ENCODE measurements around the gene ATP4A. TPM values are rescaled to one million over a fixed set of nuclear protein-coding genes. Genes with fewer than 3 reads are reported as not detected.

Gene ATP4A
- total RNA-seq, 1 donor from 2014 or later = not detected

GRCh38 chr19:35560271-35560670 is 3.2 kb downstream of the ATP4A start:
- no peak overlapping the region for H3K9ac ChIP-seq (ENCODE audit: low read length)
- TF ChIP-seq, protein P1, sequence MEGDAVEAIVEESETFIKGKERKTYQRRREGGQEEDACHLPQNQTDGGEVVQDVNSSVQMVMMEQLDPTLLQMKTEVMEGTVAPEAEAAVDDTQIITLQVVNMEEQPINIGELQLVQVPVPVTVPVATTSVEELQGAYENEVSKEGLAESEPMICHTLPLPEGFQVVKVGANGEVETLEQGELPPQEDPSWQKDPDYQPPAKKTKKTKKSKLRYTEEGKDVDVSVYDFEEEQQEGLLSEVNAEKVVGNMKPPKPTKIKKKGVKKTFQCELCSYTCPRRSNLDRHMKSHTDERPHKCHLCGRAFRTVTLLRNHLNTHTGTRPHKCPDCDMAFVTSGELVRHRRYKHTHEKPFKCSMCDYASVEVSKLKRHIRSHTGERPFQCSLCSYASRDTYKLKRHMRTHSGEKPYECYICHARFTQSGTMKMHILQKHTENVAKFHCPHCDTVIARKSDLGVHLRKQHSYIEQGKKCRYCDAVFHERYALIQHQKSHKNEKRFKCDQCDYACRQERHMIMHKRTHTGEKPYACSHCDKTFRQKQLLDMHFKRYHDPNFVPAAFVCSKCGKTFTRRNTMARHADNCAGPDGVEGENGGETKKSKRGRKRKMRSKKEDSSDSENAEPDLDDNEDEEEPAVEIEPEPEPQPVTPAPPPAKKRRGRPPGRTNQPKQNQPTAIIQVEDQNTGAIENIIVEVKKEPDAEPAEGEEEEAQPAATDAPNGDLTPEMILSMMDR (IDR thresholded peaks at IDR 0.05; ENCODE audit: insufficient read depth, low read depth, low read length) = no peak
- TF ChIP-seq EZH2 (IDR thresholded peaks at IDR 0.05; ENCODE audit: insufficient read depth, low read length) = no peak
- H3K27ac ChIP-seq (ENCODE audit: low read depth, low read length) = no peak overlapping the region
- no peaks in the 10 kb centered on the region for H3K79me2 ChIP-seq (ENCODE audit: insufficient read depth, low read length)
- no peaks in the 10 kb centered on the region for H3K4me1 Mint-ChIP-seq (ENCODE audit: low read depth, unreplicated experiment)
- no peaks in the 10 kb centered on the region for H3K9me3 ChIP-seq (ENCODE audit: insufficient read depth, low read depth, low read length)
- no peaks in the 10 kb centered on the region for H3K36me3 Mint-ChIP-seq (ENCODE audit: low read depth, unreplicated experiment)
- H3K4me3 ChIP-seq (ENCODE audit: insufficient read depth, low read depth, low read length) = no peak overlapping the region
- no peak overlapping the region for H3K27ac Mint-ChIP-seq (ENCODE audit: unreplicated experiment)
- H3K4me2 ChIP-seq (ENCODE audit: low read length) = no peak overlapping the region
- no peak overlapping the region for H3K4me3 Mint-ChIP-seq (ENCODE audit: unreplicated experiment)
- H3K9me3 Mint-ChIP-seq (ENCODE audit: unreplicated experiment) = no peaks in the 10 kb centered on the region
- H4K20me1 ChIP-seq (ENCODE audit: insufficient read depth, low read length) = no peaks in the 10 kb centered on the region
- peaks cover 2% of the 10 kb centered on the region for H3K4me1 ChIP-seq (ENCODE audit: insufficient read depth, low read length)
- FAIRE-seq (no peak), DNase-seq (ENCODE audit: low read depth) (no peak)
- no peak overlapping the region for H2AFZ ChIP-seq (ENCODE audit: low read depth, low read length)
- H3K36me3 ChIP-seq (ENCODE audit: insufficient read depth, low read length) = no peaks in the 10 kb centered on the region
- peaks cover 62% of the 10 kb centered on the region for H3K27me3 Mint-ChIP-seq (ENCODE audit: low read depth, unreplicated experiment)
- H3K27me3 ChIP-seq (ENCODE audit: insufficient read depth, low read length) = peaks cover 12% of the 10 kb centered on the region

DNA sequence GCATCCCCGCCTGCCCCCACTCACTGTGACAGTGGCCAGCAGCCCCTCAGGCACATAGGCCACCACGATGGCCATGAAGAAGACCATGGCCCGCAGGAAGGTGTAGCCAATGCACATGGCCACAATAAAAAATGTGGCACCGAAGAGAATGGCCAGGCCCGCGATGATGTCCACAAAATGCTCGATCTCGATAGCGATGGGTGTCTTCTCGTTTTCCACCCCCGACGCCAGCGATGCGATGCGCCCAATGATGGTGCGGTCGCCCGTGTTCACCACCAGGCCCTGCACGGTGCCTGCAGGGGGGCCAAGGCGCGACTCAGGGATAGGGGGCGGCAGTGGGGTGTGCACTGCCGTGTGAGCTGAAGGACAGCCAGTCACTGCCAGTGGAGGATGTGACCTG is 3.7 kb downstream of the ATP4A start:
- H3K27ac ChIP-seq (ENCODE audit: low read depth, low read length) = no peak overlapping the region
- no peaks in the 10 kb centered on the region for H4K20me1 ChIP-seq (ENCODE audit: insufficient read depth, low read length)
- DNase-seq (ENCODE audit: low read depth) (no peak), FAIRE-seq (no peak)
- Mint-ChIP-seq H3K36me3 (ENCODE audit: low read depth, unreplicated experiment) (no peaks in the 10 kb centered on the region), H3K27me3 (ENCODE audit: low read depth, unreplicated experiment) (peaks cover 64% of the 10 kb centered on the region), H3K4me1 (ENCODE audit: low read depth, unreplicated experiment) (no peaks in the 10 kb centered on the region), H3K27ac (ENCODE audit: unreplicated experiment) (no peak overlapping the region), H3K9me3 (ENCODE audit: unreplicated experiment) (no peaks in the 10 kb centered on the region), H3K4me3 (ENCODE audit: unreplicated experiment) (no peak overlapping the region)
- H3K9ac ChIP-seq (ENCODE audit: low read length) = no peak overlapping the region
- no peak overlapping the region for H3K4me3 ChIP-seq (ENCODE audit: insufficient read depth, low read depth, low read length)
- H3K4me2 ChIP-seq (ENCODE audit: low read length) = no peak overlapping the region
- peaks cover 12% of the 10 kb centered on the region for H3K27me3 ChIP-seq (ENCODE audit: insufficient read depth, low read length)
- no peaks in the 10 kb centered on the region for H3K36me3 ChIP-seq (ENCODE audit: insufficient read depth, low read length)
- no peak for TF ChIP-seq EZH2 (IDR thresholded peaks at IDR 0.05; ENCODE audit: insufficient read depth, low read length)
- TF ChIP-seq, protein P1 (IDR thresholded peaks at IDR 0.05; ENCODE audit: insufficient read depth, low read depth, low read length) = no peak
- H3K4me1 ChIP-seq (ENCODE audit: insufficient read depth, low read length) = peaks cover 2% of the 10 kb centered on the region
- H3K79me2 ChIP-seq (ENCODE audit: insufficient read depth, low read length) = no peaks in the 10 kb centered on the region
- no peak overlapping the region for H2AFZ ChIP-seq (ENCODE audit: low read depth, low read length)
- no peaks in the 10 kb centered on the region for H3K9me3 ChIP-seq (ENCODE audit: insufficient read depth, low read depth, low read length)

GRCh38 chr19:35559281-35559659 is 4.2 kb downstream of the ATP4A start:
- no peak overlapping the region for H2AFZ ChIP-seq (ENCODE audit: low read depth, low read length)
- peaks cover 69% of the 10 kb centered on the region for H3K27me3 Mint-ChIP-seq (ENCODE audit: low read depth, unreplicated experiment)
- H3K27ac Mint-ChIP-seq (ENCODE audit: unreplicated experiment) = no peak overlapping the region
- peaks cover 2% of the 10 kb centered on the region for H3K4me1 ChIP-seq (ENCODE audit: insufficient read depth, low read length)
- H3K79me2 ChIP-seq (ENCODE audit: insufficient read depth, low read length) = no peaks in the 10 kb centered on the region
- DNase-seq (ENCODE audit: low read depth) (no peak), FAIRE-seq (no peak)
- TF ChIP-seq, protein P1 (IDR thresholded peaks at IDR 0.05; ENCODE audit: insufficient read depth, low read depth, low read length) = no peak
- no peak for TF ChIP-seq EZH2 (IDR thresholded peaks at IDR 0.05; ENCODE audit: insufficient read depth, low read length)
- no peaks in the 10 kb centered on the region for H3K4me1 Mint-ChIP-seq (ENCODE audit: low read depth, unreplicated experiment)
- H3K27me3 ChIP-seq (ENCODE audit: insufficient read depth, low read length) = peaks cover 12% of the 10 kb centered on the region
- no peaks in the 10 kb centered on the region for H3K9me3 ChIP-seq (ENCODE audit: insufficient read depth, low read depth, low read length)
- no peaks in the 10 kb centered on the region for H4K20me1 ChIP-seq (ENCODE audit: insufficient read depth, low read length)
- no peak overlapping the region for H3K4me2 ChIP-seq (ENCODE audit: low read length)
- no peaks in the 10 kb centered on the region for H3K36me3 Mint-ChIP-seq (ENCODE audit: low read depth, unreplicated experiment)
- no peaks in the 10 kb centered on the region for H3K36me3 ChIP-seq (ENCODE audit: insufficient read depth, low read length)
- H3K4me3 Mint-ChIP-seq (ENCODE audit: unreplicated experiment) = peak overlapping the region; percentile 67
- no peak overlapping the region for H3K4me3 ChIP-seq (ENCODE audit: insufficient read depth, low read depth, low read length)
- H3K9me3 Mint-ChIP-seq (ENCODE audit: unreplicated experiment) = no peaks in the 10 kb centered on the region
- no peak overlapping the region for H3K27ac ChIP-seq (ENCODE audit: low read depth, low read length)
- no peak overlapping the region for H3K9ac ChIP-seq (ENCODE audit: low read length)
